ENCODE measurements around the gene AKR1A1.

- no peak for TF ChIP-seq POLR2AphosphoS5 (IDR thresholded peaks at IDR 0.05; ENCODE audit: insufficient read depth, low read depth, low read length)
- TF ChIP-seq POLR2A (IDR thresholded peaks at IDR 0.05; ENCODE audit: low read depth, low read length) = no peak
- no peak for TF ChIP-seq CTCF (IDR thresholded peaks at IDR 0.05; ENCODE audit: extremely low read depth in 1 of 2, insufficient read depth in 1 of 2, low read depth in 1 of 2, low read length in 2 of 2)
- no peak for TF ChIP-seq EZH2 (IDR thresholded peaks at IDR 0.05; ENCODE audit: borderline replicate concordance, low read depth, low read length, severe bottlenecking)
- TF ChIP-seq MAX (IDR thresholded peaks at IDR 0.05; ENCODE audit: insufficient read depth, insufficient read length) = no peak
- no peak for TF ChIP-seq MYC (IDR thresholded peaks at IDR 0.05; ENCODE audit: low read depth, low read length)
- TF ChIP-seq JUN (IDR thresholded peaks at IDR 0.05; ENCODE audit: borderline replicate concordance, insufficient read depth, insufficient read length, low read depth) = no peak
- no peak for TF ChIP-seq GATA2 (IDR thresholded peaks at IDR 0.05; ENCODE audit: insufficient read depth, insufficient read length, low read depth, low read length)
- TF ChIP-seq FOS (IDR thresholded peaks at IDR 0.05; ENCODE audit: borderline replicate concordance, insufficient read depth, low read length) = no peak
Measured at GRCh38 chr1:45607404-45608074, 56.9 kb downstream of the AKR1A1 start.

Measured in endothelial cell of umbilical vein (primary cell).